HCT116 (cell line): ENCODE results near the gene C1orf52.

Experiments
- CTCF ChIP-seq, 3 experiments: fragments of 200-600 bp in 1 of 3; sonication (generic) in 1 of 3; IDR thresholded peaks in 2 of 3; conservative IDR thresholded peaks in 1 of 3; 2 replicates each; pipeline ENCODE4 v1.5.1; 2012 to 2017; ENCODE audit warnings: low read depth in 2 of 3, low read length in 2 of 3, antibody characterized with exemption in 1 of 3, borderline replicate concordance in 1 of 3, control low read depth in 1 of 3, mild to moderate bottlenecking in 1 of 3, mixed read lengths in 1 of 3, mixed run types in 1 of 3, moderate library complexity in 1 of 3; ENCODE audit not compliant: insufficient read depth in 1 of 3
- ELF1 ChIP-seq: IDR thresholded peaks from 2 replicates; pipeline ENCODE4 v1.6.1; 2012; ENCODE audit warnings: low read depth, borderline replicate concordance
- MAX ChIP-seq: IDR thresholded peaks from 2 replicates; pipeline ENCODE4 v1.6.1; 2012
- POLR2A ChIP-seq: IDR thresholded peaks from 2 replicates; pipeline ENCODE4 v1.7.0; 2011; ENCODE audit warnings: borderline replicate concordance; ENCODE audit not compliant: insufficient read depth, insufficient read length; ENCODE audit errors: extremely low read depth
- POLR2AphosphoS5 ChIP-seq: IDR thresholded peaks from 2 replicates; pipeline ENCODE4 v1.6.1; 2011; ENCODE audit warnings: mild to moderate bottlenecking, low read depth, low read length, moderate library complexity
- YY1 ChIP-seq: IDR thresholded peaks from 2 replicates; pipeline ENCODE4 v1.6.1; 2011; ENCODE audit warnings: low read length, low read depth, moderate library complexity, mild to moderate bottlenecking; ENCODE audit not compliant: insufficient replicate concordance; ENCODE audit errors: extremely low read depth

- TF ChIP-seq ELF1 (no peak), CTCF (IDR thresholded peaks at IDR 0.05 in 2 of 3, conservative IDR thresholded peaks at IDR 0.05 in 1 of 3; ENCODE audit: borderline replicate concordance in 1 of 3, insufficient read depth in 1 of 3, low read depth in 2 of 3, low read length in 2 of 3) (no peak), POLR2A (no peak), YY1 (no peak), POLR2AphosphoS5 (no peak), MAX (no peak)
Observed at GRCh38 chr1:85267313-85267712, 7.9 kb upstream of the C1orf52 start.
